Astrocyte of the hippocampus (primary cell): ENCODE results near the gene XRN1.

ENCODE experiments used
- DNase-seq: peaks from one replicate; pipeline ENCODE4 v3.0.0; 2011; ENCODE audit warnings: low read depth, low spot score

XRN1 gene

DNA sequence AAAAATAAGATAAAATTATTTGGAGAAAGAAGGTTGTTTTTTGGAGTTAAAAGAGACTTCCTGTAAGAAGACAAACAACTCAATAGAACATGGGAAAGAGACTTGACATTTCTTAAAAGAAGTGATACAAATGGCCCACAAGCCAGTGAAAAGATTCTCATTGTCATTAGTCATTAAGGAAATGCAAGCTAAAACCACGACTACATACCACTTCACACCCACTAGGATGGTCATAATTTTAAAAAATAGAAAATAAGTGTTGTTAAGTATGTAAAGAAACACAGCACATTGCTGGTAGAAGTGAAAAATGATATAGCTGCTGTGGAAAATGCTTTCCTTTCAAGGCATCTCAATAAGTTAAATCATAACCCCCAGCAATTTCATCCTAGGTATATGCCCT, 178.1 kb downstream of the XRN1 start:
- no peak for DNase-seq

DNA sequence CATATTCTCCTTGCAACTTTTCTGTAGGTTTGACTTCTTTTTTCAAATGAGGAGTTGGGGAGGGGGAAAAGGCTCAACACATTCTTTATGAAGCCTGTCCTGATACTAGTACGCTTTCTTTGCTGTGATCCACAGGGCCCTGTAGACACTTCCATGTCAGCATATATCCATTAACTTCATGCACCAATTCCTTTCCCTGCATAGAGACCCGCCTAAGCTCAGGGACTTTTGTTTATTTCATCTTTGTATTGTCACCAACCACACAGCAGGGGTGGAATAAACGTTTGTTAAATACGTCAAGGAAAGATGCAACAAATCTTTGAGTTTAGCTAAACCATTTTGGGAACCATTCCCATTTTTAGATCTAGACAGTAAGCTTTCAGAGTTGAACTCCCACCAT, 179.4 kb downstream of the XRN1 start:
- DNase-seq, result no peak

DNA sequence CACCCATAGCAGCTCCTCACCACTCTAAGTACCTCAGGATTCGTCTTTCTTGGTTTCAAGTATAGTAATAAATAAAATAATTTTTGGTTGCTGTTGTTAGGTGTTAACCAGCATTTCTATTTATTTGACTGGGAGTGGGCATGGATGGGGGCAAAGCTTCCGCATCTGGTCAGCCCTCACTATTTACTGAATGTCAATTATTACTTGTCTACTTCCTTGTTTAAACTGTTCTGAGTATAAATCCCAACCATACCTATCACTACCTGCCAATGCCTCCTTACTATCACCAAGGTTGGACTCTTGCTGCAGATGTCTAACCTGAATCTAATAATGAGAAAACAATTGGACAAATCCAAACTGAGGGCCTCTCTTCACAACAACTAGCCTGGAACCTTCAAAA, 180.6 kb downstream of the XRN1 start:
- no peak for DNase-seq

DNA sequence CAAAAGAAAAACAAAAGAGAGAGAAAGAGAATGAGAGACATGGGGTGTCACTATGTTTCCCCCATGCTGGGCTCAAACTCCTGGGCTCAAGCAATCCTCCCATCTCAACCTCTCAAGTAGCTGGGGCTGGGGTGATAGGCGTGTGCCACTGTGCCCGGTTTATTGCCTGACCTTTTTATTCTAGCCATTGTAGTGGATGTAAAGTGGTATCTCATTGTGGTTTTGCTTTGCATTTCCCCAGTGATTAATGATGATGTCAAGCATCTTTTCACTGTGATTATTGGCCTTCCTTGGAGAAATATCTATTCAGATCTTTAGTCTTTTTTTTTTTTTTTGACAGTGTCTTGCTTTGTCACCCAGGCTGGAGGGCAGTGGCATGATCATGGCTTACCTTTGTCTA, 184.7 kb downstream of the XRN1 start:
- no peak for DNase-seq

DNA sequence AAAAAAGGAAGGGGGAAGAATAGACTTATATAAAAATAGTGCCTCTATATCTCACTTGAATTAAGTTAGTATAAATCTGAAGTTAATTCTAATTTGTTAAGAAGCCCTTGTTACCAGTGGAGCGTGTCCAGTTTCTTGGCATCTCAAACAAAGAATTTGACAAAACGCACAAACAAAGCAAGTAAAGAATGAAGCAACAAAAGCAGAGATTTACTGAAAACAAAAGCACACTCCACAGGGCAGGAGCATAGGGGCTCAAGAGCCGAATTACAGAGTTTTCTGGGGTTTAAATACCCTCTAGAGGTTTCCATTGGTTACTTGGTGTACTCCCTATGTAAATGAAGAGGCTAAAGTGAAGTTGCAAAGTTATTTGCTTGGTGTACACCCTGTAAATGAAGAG, 188.5 kb downstream of the XRN1 start:
- no peak for DNase-seq

DNA sequence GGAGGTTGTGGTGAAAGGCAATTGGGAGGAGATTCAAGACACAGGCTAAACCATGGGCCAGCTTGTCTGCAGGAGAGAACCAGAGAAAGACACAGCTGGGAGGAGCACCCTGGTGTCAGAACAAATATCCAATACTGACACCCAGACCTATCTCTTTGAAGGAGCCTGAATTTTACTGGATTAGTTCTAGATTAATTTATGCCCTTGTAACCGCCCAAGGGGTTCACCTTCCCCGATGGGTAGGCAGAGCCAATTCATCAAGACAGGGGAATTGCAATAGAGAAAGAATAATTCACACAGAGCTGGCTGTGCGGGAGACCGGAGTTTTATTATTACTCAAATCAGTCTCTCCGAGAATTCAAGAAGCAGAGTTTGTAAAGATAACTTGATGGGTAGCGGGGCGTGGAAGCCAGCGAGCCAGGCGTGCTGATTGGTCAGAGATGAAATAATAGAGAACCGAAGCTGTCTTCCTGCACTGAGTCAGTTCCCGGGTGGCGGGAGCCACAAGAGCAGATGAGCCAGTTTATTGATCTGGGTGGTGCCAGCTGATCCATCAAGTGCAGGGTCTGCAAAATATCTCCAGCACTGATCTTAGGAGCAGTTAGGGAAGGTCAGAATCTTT, 191.0 kb downstream of the XRN1 start:
- DNase-seq, result no peak
